Keratinocyte (primary cell): Measurements from ENCODE around the gene PKNOX2. TPM values are rescaled to one million over a fixed set of nuclear protein-coding genes. Genes with fewer than 3 reads are reported as not detected.

Experiments
- DNase-seq: peaks from one replicate; pipeline ENCODE4 v3.0.0-alpha.2; 2011; ENCODE audit warnings: low read depth, missing footprints, low spot score
- FAIRE-seq: peaks from 2 replicates; lab custom pipeline; 2011; peaks lifted over from hg19 to GRCh38; lab: Jason Lieb, UNC
- H2AFZ ChIP-seq: 2 replicates; pipeline ENCODE4 v1.6.0; 2012; ENCODE audit warnings: low read length, control low read depth, inconsistent platforms; ENCODE audit not compliant: control insufficient read depth
- H3K27ac ChIP-seq: 2 replicates; pipeline ENCODE4 v1.5.1; 2011; ENCODE audit warnings: low read length; ENCODE audit not compliant: control insufficient read depth, insufficient read depth
- H3K27me3 ChIP-seq: 3 replicates; pipeline ENCODE4 v1.6.0; 2011; ENCODE audit warnings: low read length; ENCODE audit not compliant: control insufficient read depth, insufficient read depth; ENCODE audit errors: extremely low read depth
- H3K36me3 ChIP-seq, 2 experiments: 2 replicates in 1 of 2; 3 replicates in 1 of 2; pipeline ENCODE4 v1.5.1; 2011; ENCODE audit warnings: low read length in 2 of 2, mild to moderate bottlenecking in 1 of 2; ENCODE audit not compliant: control insufficient read depth in 2 of 2, insufficient read depth in 2 of 2; ENCODE audit errors: extremely low read depth in 1 of 2
- H3K4me1 ChIP-seq: 3 replicates; pipeline ENCODE4 v1.5.1; 2011; ENCODE audit warnings: low read length; ENCODE audit not compliant: control insufficient read depth, insufficient read depth; ENCODE audit errors: extremely low read depth
- H3K4me2 ChIP-seq: 3 replicates; pipeline ENCODE4 v1.6.0; 2011; ENCODE audit warnings: low read depth, low read length; ENCODE audit not compliant: control insufficient read depth, insufficient read depth; ENCODE audit errors: extremely low read depth
- H3K4me3 ChIP-seq, 3 experiments: fragments of 200-600 bp in 1 of 3; sonication (generic) in 1 of 3; 2 replicates in 2 of 3; 3 replicates in 1 of 3; pipeline ENCODE4 v1.5.1; 2011 to 2016; ENCODE audit warnings: low read length in 3 of 3, mild to moderate bottlenecking in 3 of 3, control low read depth in 2 of 3, inconsistent platforms in 1 of 3, low read depth in 1 of 3, mixed read lengths in 1 of 3, mixed run types in 1 of 3, moderate library complexity in 1 of 3; ENCODE audit not compliant: control insufficient read depth in 2 of 3, insufficient read depth in 2 of 3; ENCODE audit errors: extremely low read depth in 1 of 3
- H3K79me2 ChIP-seq: 2 replicates; pipeline ENCODE4 v1.6.0; 2012; ENCODE audit warnings: low read length; ENCODE audit not compliant: control insufficient read depth, insufficient read depth
- H3K9ac ChIP-seq: 3 replicates; pipeline ENCODE4 v1.6.0; 2011; ENCODE audit warnings: low read length; ENCODE audit not compliant: control insufficient read depth, insufficient read depth; ENCODE audit errors: extremely low read depth
- H3K9me1 ChIP-seq: 3 replicates; pipeline ENCODE4 v1.6.0; 2011; ENCODE audit warnings: low read length; ENCODE audit not compliant: control insufficient read depth, insufficient read depth; ENCODE audit errors: extremely low read depth
- H3K9me3 ChIP-seq: 2 replicates; pipeline ENCODE4 v1.5.1; 2012; ENCODE audit warnings: low read depth, low read length; ENCODE audit not compliant: control insufficient read depth
- H4K20me1 ChIP-seq: 3 replicates; pipeline ENCODE4 v1.6.0; 2011; ENCODE audit warnings: low read length; ENCODE audit not compliant: control insufficient read depth, insufficient read depth; ENCODE audit errors: extremely low read depth
- CTCF ChIP-seq, 3 experiments: IDR thresholded peaks in 1 of 3; conservative IDR thresholded peaks in 1 of 3; optimal IDR thresholded peaks in 1 of 3; 2 replicates in 2 of 3; 3 replicates in 1 of 3; pipeline versions ENCODE3 to v1.5.1; 2011; ENCODE audit warnings: low read length in 3 of 3, mild to moderate bottlenecking in 3 of 3, moderate library complexity in 2 of 3, control low read depth in 1 of 3, inconsistent platforms in 1 of 3; ENCODE audit not compliant: insufficient read depth in 2 of 3; ENCODE audit errors: extremely low read depth in 1 of 3
- EZH2 ChIP-seq: IDR thresholded peaks from one replicate; pipeline ENCODE4 v1.6.1; 2012; ENCODE audit warnings: inconsistent platforms, mild to moderate bottlenecking, low read length, moderate library complexity
- dilution Hi-C: fragments of 300-500 bp; cut with MboI; formaldehyde crosslinking; loops from one replicate; pipeline ENCODE4 v1.7.0; 2020; ENCODE audit warnings: low sequenced_read_pairs; ENCODE audit not compliant: extremely low pct_ligation_motif_present
- polyA plus RNA-seq, 5 experiments: library from polyadenylated mRNA; depleted of rRNA in 3 of 5; stranded (reverse) in 3 of 5; stranded (forward) in 1 of 5; unstranded in 1 of 5; fragments of >200 nt; gene quantifications; 1 replicate in 1 of 5; 2 replicates in 3 of 5; 3 replicates in 1 of 5; pipeline versions ENCODE4 v1.2.1 to v1.2.3, GENCODE V29; 2011 to 2012; ENCODE audit warnings: missing spikeins in 2 of 5, low read depth in 1 of 5, low replicate concordance in 1 of 5

Gene PKNOX2
- polyA plus RNA-seq, 1 donor (not counting 4 experiments of a cell fraction or from before 2014, with no cell fraction given) = 0.05 TPM

GRCh38 chr11:125167954-125168835 lies 3.6 kb downstream of the PKNOX2 start:
- H3K79me2 ChIP-seq = no peaks in the 10 kb centered on the region
- no peak overlapping the region for H3K9ac ChIP-seq
- no peaks in the 10 kb centered on the region for H3K9me1 ChIP-seq
- FAIRE-seq (no peak), DNase-seq (no peak)
- peaks cover 3% of the 10 kb centered on the region for H3K4me1 ChIP-seq
- dilution Hi-C loops = no loop called here
- no peak overlapping the region for H3K4me3 ChIP-seq
- peaks cover 26% of the 10 kb centered on the region for H3K27me3 ChIP-seq
- no peaks in the 10 kb centered on the region for H4K20me1 ChIP-seq
- no peak overlapping the region for H3K27ac ChIP-seq
- no peaks in the 10 kb centered on the region for H3K36me3 ChIP-seq
- H3K4me2 ChIP-seq = no peak overlapping the region
- no peak for TF ChIP-seq EZH2
- no peak for TF ChIP-seq CTCF (optimal IDR thresholded peaks at IDR 0.05 in 1 of 3, IDR thresholded peaks at IDR 0.05 in 1 of 3, conservative IDR thresholded peaks at IDR 0.05 in 1 of 3; ENCODE audit: extremely low read depth in 1 of 3, insufficient read depth in 2 of 3, low read length in 3 of 3)
- H2AFZ ChIP-seq = no peak overlapping the region
- no peaks in the 10 kb centered on the region for H3K9me3 ChIP-seq

DNA sequence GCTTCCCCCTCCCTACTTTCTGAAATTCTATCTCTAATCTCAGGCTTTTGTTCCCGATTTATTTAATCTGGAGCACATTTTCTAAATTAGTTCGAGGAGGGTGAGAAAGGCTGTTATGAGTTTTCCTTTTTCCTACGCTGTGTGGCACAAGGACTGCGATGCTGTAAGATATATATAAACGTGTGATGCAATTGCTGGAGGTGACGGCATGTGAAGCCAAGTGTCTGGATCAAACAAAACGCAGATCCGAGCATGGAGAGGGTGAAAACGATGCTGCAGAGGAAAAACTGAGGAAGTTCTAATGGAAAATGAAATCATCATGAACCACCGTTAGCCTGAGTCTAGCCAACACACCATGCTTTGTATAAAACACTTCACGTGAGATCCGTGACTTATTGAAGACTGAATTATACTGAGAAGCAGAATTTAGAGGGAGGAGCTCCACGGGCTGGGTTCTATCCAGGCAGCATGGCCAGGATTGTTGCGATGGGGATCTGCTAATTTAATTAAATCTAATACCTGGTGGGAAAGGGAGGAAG lies 4.4 kb downstream of the PKNOX2 start:
- DNase-seq = no peak
- Histone ChIP-seq H3K36me3 (no peaks in the 10 kb centered on the region), H3K4me1 (peaks cover 3% of the 10 kb centered on the region), H3K9me3 (no peaks in the 10 kb centered on the region), H3K9ac (no peak overlapping the region), H3K9me1 (no peaks in the 10 kb centered on the region), H2AFZ (no peak overlapping the region), H3K4me3 (no peak overlapping the region), H3K27me3 (peaks cover 18% of the 10 kb centered on the region), H3K4me2 (no peak overlapping the region), H4K20me1 (no peaks in the 10 kb centered on the region), H3K79me2 (no peaks in the 10 kb centered on the region), H3K27ac (no peak overlapping the region)
- dilution Hi-C loops = no loop called here
- TF ChIP-seq EZH2 = no peak
- FAIRE-seq = no peak
